Neural cell (in vitro differentiated cells): Measurements from ENCODE around the gene ATAD1.

Source experiments
- EZH2 ChIP-seq: fragments of 200-600, 300-800 bp; shearing (Covaris generic), sonication (generic); IDR thresholded peaks from 2 replicates; pipeline ENCODE4 v1.6.1; 2014; ENCODE audit warnings: antibody characterized with exemption, low read length, borderline replicate concordance, mild to moderate bottlenecking; ENCODE audit not compliant: insufficient read depth, poor library complexity, severe bottlenecking
- POLR2AphosphoS5 ChIP-seq: IDR thresholded peaks from 2 replicates; pipeline ENCODE4 v1.6.1; 2012
- REST ChIP-seq: IDR thresholded peaks from 2 replicates; pipeline ENCODE4 v1.6.1; 2012; ENCODE audit warnings: borderline replicate concordance
- TF ChIP-seq, protein P1 (sequence below): fragments of 450-650 bp; IDR thresholded peaks from 2 replicates; pipeline ENCODE4 v1.5.1; 2014; ENCODE audit warnings: antibody characterized with exemption, mild to moderate bottlenecking, moderate library complexity; ENCODE audit not compliant: poor library complexity, severe bottlenecking

DNA sequence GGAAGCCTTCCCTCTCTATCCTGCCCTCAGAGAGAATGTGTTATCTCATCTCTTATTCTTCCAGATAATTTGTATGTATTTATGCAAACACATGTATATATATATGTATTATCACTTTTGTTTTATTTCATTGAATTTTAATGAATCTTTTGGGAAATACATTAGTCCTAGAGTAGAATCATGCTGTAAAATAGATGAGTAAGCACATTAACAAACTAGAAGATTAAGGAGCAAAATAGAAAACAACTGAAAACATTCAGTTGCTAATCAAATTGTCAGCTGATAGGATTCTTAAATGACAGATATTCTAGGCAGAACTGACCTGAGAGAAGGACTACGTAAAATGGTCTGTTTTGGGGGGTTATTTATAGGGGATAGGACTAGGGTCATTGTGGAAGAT lies 34.1 kb upstream of the ATAD1 start:
- TF ChIP-seq POLR2AphosphoS5 (no peak), REST (no peak), EZH2 (no peak)
- TF ChIP-seq, protein P1, sequence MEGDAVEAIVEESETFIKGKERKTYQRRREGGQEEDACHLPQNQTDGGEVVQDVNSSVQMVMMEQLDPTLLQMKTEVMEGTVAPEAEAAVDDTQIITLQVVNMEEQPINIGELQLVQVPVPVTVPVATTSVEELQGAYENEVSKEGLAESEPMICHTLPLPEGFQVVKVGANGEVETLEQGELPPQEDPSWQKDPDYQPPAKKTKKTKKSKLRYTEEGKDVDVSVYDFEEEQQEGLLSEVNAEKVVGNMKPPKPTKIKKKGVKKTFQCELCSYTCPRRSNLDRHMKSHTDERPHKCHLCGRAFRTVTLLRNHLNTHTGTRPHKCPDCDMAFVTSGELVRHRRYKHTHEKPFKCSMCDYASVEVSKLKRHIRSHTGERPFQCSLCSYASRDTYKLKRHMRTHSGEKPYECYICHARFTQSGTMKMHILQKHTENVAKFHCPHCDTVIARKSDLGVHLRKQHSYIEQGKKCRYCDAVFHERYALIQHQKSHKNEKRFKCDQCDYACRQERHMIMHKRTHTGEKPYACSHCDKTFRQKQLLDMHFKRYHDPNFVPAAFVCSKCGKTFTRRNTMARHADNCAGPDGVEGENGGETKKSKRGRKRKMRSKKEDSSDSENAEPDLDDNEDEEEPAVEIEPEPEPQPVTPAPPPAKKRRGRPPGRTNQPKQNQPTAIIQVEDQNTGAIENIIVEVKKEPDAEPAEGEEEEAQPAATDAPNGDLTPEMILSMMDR = no peak
